Nephron progenitor cell (in vitro differentiated cells): Measurements from ENCODE around the gene TEDDM1.

ENCODE experiments used
- DNase-seq: peaks from one replicate; pipeline ENCODE4 v3.0.0; 2021
- H3K27ac Mint-ChIP-seq: 2 replicates; pipeline ENCODE4 v1.8.0; 2021; ENCODE audit warnings: mild to moderate bottlenecking, moderate library complexity, mixed read lengths
- H3K27me3 Mint-ChIP-seq: 2 replicates; pipeline ENCODE4 v1.8.0; 2021; ENCODE audit warnings: mild to moderate bottlenecking, low read depth, mixed read lengths; ENCODE audit not compliant: poor library complexity
- H3K36me3 Mint-ChIP-seq: 2 replicates; pipeline ENCODE4 v1.8.0; 2021; ENCODE audit warnings: low read depth, mixed read lengths
- H3K4me1 Mint-ChIP-seq: 2 replicates; pipeline ENCODE4 v1.8.0; 2021; ENCODE audit warnings: mixed read lengths
- H3K4me3 Mint-ChIP-seq: 2 replicates; pipeline ENCODE4 v1.8.0; 2021; ENCODE audit warnings: mild to moderate bottlenecking, moderate library complexity, mixed read lengths
- H3K9me3 Mint-ChIP-seq: 2 replicates; pipeline ENCODE4 v1.8.0; 2021; ENCODE audit warnings: mild to moderate bottlenecking, moderate library complexity, mixed read lengths
- TF ChIP-seq, protein P1 (sequence below): fragments of 200-600 bp; sonication (generic); IDR thresholded peaks from 2 replicates; pipeline ENCODE4 v1.5.0; 2021; ENCODE audit warnings: antibody characterized with exemption

TEDDM1 gene

DNA sequence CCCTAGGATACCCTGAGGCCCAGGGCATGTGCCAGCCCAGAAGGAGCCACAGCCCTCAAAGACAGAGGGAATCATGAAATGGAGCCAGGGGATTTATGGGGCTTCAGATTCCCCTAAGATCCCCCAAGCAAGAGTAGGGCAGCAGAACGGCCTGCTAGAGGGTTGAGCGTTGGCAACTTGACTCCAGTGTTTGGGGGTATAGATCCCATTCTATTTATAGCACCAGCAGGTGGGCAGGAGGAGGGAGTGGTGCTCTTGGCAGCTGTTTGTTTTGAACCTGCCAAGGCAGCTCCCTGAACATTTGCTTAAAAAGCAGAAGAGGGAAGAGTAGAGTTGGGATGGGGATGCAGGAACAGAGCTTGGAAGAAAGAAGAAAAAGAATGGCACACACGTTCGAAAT, 42.6 kb downstream of the TEDDM1 start:
- Mint-ChIP-seq H3K27me3 (no peaks in the 10 kb centered on the region), H3K36me3 (no peaks in the 10 kb centered on the region), H3K9me3 (no peaks in the 10 kb centered on the region), H3K27ac (no peak overlapping the region), H3K4me1 (peaks cover 37% of the 10 kb centered on the region), H3K4me3 (no peak overlapping the region)
- TF ChIP-seq, protein P1, sequence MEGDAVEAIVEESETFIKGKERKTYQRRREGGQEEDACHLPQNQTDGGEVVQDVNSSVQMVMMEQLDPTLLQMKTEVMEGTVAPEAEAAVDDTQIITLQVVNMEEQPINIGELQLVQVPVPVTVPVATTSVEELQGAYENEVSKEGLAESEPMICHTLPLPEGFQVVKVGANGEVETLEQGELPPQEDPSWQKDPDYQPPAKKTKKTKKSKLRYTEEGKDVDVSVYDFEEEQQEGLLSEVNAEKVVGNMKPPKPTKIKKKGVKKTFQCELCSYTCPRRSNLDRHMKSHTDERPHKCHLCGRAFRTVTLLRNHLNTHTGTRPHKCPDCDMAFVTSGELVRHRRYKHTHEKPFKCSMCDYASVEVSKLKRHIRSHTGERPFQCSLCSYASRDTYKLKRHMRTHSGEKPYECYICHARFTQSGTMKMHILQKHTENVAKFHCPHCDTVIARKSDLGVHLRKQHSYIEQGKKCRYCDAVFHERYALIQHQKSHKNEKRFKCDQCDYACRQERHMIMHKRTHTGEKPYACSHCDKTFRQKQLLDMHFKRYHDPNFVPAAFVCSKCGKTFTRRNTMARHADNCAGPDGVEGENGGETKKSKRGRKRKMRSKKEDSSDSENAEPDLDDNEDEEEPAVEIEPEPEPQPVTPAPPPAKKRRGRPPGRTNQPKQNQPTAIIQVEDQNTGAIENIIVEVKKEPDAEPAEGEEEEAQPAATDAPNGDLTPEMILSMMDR, result no peak
- DNase-seq, result no peak

DNA sequence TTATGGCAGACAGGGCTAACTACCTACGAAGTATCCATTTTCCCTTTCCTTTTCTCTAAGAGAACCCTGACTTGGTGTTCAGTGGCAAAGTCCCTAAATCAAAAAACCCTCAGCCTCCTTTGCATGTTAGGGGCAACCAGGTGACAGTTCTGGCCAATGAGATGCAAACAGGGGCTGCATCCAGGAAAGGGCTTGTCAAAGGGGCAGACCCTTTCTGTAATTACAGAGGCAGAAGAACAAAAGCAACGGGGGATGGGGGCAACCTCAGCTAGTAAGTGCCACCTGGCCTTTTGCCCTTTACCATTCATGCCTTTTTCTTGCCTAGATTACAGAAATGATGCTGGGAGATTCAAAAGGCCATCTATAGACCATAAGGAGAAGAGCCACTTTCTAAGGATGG, 43.3 kb downstream of the TEDDM1 start:
- H3K9me3 Mint-ChIP-seq, result no peaks in the 10 kb centered on the region
- no peak overlapping the region for H3K4me3 Mint-ChIP-seq
- H3K27ac Mint-ChIP-seq, result peak overlapping the region; percentile 42
- H3K27me3 Mint-ChIP-seq, result no peaks in the 10 kb centered on the region
- H3K36me3 Mint-ChIP-seq, result no peaks in the 10 kb centered on the region
- H3K4me1 Mint-ChIP-seq, result peaks cover 37% of the 10 kb centered on the region
- TF ChIP-seq, protein P1, result no peak
- no peak for DNase-seq

DNA sequence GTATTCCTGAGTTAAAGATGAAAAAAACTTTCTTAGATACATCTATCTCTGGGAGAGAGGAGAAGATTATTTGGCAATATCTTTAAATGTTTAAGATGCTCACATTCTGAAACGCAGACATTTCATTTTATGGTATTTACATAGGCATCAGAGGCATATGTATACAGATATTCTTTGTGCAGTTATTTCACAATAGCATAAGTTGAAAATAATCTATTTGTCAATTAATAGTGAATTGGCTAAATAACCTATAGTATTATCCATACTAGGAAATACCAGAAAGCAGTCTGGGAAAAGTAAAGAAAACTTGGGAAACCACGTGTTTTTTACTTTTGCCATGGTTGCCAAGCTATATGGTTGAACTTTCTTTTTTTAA, 44.8 kb downstream of the TEDDM1 start:
- H3K4me3 Mint-ChIP-seq, result no peak overlapping the region
- DNase-seq, result no peak

DNA sequence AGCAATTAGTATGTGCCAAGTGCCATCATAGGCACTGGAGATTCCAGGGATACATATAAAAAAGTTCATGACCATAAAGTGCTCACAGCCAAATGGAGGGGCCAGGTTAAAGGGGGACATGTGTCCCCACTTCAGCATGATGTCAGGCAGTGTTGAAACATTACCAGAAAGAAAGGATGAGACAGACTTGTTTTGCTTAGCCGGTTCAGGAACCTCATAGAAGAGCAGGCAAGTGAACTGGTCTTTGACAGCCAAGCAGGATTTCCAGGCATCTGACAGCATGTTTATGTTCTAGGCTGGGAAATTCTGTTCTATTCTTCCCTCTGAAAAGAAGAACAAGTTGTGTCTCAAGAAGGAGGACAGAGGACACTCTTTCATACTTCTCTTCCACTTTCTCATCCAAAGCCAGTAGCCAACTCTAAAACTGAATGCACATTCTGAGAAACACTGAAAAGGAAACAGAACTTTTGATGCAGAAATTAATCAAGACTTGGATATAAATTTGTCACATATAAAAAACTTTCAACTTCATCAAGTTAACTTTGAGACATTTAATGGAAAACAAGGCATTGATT, 48.6 kb downstream of the TEDDM1 start:
- no peak for DNase-seq
- no peaks in the 10 kb centered on the region for H3K36me3 Mint-ChIP-seq
- peaks cover 22% of the 10 kb centered on the region for H3K4me1 Mint-ChIP-seq
- no peaks in the 10 kb centered on the region for H3K9me3 Mint-ChIP-seq
- TF ChIP-seq, protein P1, result no peak
- no peak overlapping the region for H3K27ac Mint-ChIP-seq
- H3K4me3 Mint-ChIP-seq, result no peak overlapping the region
- H3K27me3 Mint-ChIP-seq, result peaks cover 6% of the 10 kb centered on the region

More for the DNA sequence above, 44.8 kb downstream of the TEDDM1 start:
- TF ChIP-seq, protein P1, result no peak
- H3K27me3 Mint-ChIP-seq, result no peaks in the 10 kb centered on the region
- H3K27ac Mint-ChIP-seq, result no peak overlapping the region
- H3K9me3 Mint-ChIP-seq, result no peaks in the 10 kb centered on the region
- no peaks in the 10 kb centered on the region for H3K36me3 Mint-ChIP-seq
- peaks cover 37% of the 10 kb centered on the region for H3K4me1 Mint-ChIP-seq

DNA sequence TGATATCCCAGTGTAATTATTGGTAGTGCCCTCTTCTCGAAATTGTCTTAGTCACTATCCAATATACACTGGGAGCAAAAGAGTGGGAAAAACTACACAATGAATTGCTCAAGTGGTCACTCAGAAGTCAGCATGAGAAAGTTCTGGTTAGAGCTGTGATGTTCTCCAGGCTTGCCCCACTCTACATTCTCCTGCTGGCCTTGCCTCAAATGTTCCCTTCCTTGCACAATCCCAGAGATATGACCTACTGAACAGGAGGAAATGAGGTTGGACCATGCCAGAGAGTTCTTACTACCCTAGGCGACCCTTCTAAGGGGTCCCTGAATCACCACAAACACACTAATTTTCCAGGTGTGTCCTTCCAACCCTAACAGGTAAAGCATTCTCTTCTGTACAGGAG, 49.6 kb downstream of the TEDDM1 start:
- Mint-ChIP-seq H3K36me3 (no peaks in the 10 kb centered on the region), H3K27me3 (peaks cover 6% of the 10 kb centered on the region), H3K4me1 (peaks cover 16% of the 10 kb centered on the region), H3K4me3 (no peak overlapping the region), H3K9me3 (no peaks in the 10 kb centered on the region), H3K27ac (no peak overlapping the region)
- TF ChIP-seq, protein P1, result no peak
- DNase-seq, result no peak

DNA sequence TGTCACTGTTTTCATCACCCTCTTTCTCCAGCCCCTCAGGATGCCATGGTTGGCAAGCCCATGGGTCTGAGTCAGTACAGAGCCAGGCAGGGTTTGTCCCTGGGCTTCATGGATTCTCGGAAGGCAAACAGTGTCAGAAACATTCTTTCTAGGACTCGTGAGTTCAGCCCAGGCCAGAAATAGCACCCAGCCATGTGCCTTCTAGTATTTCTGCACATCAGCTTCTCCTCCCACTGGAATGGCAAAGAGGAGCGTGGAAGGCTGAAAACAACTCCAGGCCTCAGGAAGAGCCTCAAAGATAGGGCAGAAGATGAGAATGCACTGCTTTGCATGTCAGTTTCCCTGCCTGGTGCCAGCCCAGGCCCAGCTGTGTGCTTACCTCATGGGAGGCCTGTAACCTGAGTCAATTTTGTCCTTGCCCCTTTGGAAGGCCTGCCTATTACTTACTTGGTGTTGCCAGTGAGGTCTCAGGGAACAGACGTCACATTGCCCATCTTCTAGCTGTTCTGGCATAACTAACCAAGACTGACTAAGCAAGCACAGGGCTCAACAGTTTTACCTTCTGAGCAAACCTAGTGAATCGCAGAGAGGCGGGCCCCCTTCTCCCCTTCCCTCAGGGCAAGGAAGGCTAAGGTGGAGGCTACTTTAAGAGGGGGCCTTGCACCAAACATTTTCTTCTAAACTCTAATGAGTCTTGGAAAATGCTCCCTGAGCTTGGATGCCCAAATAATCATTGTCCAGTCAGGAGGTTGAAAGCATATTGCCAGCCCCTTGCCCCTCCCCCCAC, 51.3 kb downstream of the TEDDM1 start:
- Mint-ChIP-seq H3K9me3 (no peaks in the 10 kb centered on the region), H3K27ac (peak overlapping the region; percentile 68), H3K36me3 (no peaks in the 10 kb centered on the region), H3K4me3 (no peak overlapping the region), H3K4me1 (peaks cover 16% of the 10 kb centered on the region), H3K27me3 (peaks cover 11% of the 10 kb centered on the region)
- DNase-seq, result no peak
- TF ChIP-seq, protein P1, result no peak
